Bone marrow (tissue), 2 donors: ENCODE measurements around the gene FZD7.

ENCODE experiments used
- DNase-seq, 2 donors: peaks; one replicate each; lab custom pipeline; 2025; lab: John Stamatoyannopoulos, UW

Gene FZD7

DNA sequence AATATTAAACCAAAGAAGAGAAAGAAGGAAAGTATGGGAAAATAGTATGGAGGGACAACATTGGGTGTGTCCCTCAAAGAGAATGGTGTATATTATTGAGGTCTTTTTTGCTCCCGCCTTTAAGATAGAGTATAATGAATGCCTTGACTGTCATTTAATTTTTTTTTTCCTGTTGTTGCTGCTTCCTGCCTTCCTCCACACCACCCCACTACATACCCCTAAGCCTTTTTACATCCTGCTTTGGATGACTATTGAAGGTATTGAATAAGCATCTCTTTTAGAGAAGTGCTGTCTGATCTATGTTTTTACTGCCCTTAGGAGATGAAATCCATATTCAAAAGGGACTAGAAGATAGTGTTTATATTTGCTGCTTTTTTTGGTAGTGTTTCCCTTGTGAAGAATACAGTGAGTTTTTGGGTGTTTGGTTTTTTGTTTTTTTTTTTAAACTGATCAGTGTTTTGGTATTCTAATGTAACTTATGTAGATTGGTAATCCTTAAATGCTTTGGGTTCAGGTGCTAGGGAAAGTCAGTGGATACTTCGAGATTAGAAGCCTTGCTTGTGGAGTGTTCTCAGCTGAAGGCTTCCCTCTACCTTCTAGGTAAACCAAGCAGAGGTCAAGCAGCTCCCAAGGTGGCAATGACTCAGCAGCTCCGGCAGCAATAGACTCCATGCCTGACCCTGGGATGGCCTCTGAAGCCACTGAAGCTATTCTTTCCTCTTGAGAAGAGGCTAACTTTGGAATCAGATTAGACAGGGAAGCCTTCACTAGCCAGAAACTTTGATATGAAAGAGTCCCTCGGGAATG, 5.0 kb downstream of the FZD7 start:
- no peak for DNase-seq

DNA sequence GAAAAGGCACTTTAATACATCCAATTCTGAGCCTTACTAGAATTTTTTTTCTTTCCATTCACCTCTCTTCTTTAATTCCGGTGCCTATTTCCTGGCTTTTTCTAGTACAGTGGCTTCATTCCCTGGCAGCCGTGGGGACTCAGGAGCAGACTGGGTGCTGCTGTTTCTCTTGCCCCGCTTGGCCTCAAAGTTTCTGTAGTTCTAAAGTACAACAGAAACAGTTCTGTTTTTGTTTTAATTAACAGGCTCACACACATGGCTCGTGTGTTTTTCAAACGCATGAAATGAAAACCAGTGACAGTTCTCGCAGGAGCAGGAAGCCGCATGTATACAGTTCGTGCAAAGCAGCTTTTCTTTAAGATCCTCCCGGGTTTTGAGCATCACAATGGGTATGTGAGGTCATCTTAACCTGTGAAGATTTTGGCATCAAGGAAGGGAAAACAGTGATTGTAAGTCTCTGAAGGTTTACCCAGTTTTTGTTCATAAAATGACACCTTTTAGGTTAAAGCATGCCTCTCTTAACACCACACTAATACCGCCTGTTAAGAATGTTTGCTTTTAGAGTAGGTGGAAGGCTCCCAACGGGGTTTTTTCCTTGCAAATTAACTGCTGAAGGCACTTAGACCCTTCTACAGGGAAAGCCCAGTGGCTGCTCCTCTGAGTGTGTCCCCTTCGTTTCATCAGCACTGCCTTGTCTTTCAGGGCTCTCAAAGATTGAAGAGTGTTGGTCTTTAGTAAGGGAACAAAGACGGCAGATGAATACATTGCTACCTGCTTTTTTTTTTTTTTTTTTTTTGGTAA, 5.8 kb downstream of the FZD7 start:
- DNase-seq, result no peak

DNA sequence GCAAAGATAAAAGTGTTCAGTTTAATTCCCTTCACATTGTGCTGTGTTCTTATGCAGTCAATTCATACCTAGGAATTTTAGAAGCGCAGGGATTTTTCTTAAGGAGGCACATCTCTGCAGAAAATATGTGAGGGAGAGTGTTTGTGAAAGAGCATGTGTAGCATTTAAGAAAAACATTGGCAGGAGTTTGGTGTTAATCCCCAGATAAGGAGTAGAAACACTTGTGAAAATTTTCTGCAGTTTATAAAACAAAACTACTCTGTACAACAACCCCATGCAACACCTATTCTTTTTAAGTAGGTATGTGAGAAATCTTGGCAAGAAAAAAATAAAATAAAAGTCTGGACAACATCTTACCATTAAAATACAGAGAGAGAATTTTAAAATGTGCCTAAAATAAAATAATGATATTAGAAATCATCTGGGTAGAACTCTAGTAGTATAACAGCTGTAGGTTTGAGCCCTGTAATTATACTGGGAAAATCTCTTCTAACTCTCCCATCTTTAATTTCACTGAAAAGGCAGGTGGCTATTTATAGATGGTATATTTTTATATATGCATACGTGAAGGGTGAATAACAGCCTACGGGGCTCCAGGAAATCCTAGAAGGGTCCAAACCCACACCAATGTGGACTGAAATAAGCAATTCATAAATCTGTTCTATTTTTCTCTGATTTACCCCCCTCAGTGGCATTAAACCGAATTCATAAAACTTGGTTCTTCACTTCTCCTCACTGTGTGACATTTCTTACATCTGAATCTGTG, 6.6 kb downstream of the FZD7 start:
- DNase-seq, result no peak

DNA sequence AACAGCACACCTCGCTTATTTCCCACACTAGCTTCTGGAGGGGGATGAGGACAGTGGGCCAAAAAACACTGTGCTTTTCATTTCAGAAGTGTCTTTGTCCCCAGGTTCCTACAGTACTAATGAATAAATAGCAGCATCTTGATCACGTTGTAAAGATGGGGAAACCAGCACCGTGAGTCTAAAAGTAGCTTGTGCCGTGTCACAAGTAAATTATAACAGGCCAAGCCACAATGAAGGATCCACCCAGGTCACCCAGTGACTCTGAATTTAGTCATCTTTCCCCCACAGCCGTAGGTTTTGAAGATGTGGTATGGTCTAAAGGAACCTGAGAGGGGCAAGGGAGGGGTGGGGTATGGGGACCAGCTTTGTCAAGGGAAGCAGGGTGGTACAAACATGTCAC, 8.8 kb downstream of the FZD7 start:
- no peak for DNase-seq

DNA sequence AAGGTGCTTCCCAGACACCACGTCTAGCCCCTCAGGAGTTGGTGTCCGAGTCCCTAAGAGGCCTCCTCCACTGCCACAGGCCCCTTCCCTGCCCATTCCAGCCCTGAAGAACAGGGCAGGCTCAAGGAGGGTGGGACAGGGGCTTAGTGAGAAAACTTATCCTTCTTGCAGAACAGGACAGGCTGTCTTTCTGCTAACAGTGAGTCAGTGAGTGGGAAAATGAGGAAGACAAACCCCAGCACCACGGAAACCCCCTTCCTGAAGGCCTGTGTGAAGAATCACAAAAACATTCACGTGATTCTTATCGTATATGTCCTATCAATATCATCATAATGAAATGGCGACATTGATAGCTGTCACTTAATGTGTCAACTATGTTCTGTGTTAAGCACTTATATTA, 9.8 kb downstream of the FZD7 start:
- no peak for DNase-seq

DNA sequence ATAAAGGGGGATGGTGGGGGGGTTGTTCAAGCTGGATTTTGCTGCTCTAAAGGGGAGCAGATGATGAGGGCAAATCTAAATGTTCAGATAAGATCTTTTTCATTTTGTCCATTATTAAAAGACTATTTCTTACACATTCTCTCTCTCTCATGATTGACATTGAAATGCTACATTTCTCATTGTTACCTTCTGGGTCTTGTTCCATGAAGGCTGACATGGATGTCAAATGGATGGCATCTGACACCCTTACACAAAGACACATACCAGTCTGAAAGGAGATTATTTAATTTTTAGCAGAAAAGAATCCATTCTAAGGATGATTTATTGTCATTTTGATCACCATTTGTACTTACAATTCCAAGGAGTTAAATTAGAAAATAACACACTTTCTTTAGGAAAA, 11.1 kb downstream of the FZD7 start:
- no peak for DNase-seq

DNA sequence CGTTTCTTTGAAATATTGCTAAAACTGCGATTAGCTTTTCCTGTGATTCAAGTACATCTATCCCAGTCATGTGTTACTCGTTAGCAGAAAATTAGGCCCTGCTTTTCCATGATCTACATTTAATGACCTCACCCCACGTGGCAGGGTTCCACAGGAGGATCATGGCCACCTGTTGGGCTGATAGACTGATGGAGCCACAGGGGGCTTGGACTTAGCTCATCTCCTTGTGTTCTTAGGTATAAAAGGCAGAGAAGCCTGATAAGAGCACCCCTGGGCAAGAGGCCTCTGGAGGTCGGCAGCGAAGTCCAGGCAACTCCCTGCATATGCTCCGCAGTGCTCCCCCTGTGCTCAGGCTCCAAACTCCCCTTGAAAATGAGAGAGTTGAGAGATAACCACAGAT, 12.9 kb downstream of the FZD7 start:
- no peak for DNase-seq

DNA sequence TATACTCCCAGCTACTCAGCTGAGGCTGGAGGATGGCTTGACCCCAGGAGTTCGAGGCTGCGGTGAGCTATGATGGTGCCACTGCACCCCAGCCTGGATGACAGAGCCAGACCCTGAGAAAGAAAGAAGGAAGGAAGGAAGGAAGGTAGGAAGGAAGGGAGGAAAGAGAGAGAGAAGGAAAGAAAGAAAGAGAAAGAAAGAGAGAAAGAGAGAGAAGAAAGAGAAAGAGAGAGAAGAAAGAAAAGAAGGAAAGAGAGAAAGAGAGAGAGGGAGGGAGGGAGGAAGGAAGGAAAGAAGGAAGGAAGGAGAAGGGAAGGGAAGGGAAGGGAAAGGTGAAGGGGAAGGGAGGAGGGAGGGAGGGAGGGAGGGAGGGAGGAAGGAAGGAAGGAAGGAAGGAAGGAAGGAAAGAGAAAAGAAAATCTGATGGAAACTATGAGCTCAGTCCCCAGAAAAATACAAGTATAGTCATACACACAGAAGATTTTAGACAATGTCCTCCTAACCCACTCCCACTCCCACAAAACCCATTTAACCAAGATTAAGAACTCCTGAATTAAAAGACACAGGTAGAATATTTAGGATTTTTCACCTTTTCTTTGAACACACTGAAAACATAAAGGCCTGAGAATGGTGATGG, 15.6 kb downstream of the FZD7 start:
- no peak for DNase-seq

DNA sequence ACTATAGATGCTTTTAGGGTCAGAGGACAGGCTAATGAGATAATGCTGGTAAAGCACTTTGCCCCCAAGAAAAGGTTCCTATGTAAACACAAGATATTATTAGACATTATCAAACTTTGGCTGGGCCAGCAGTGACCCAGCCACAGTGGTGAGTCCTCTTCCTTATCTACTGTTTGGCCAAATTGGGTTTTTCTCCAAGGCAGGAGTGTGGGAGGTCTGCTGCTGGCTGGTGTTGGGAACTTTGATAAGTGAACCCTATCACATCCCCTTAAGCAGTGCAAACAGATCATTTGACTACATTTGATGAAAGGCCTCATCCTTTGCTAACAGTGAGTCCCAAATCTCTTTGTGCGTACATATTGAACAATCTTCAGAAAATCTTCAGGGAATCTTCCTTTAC, 16.2 kb downstream of the FZD7 start:
- no peak for DNase-seq

DNA sequence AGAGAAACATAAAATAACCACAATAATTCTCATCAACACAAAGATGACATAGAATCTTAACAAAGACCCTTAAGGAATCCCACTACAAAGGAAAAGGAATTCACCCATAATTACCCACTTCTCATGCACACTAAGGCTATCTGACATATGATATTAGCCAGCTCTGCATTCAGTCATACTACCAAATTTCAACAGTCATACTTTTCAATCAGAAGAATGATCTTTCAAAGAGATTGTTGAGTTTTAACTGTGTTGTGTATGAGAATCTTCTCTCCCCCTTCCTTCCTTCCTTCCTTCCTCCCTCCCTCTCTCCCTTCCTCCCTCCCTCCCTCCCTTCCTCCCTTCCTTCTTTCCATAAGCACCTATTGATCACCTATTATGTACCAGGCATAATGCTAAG, 17.0 kb downstream of the FZD7 start:
- DNase-seq, result no peak

DNA sequence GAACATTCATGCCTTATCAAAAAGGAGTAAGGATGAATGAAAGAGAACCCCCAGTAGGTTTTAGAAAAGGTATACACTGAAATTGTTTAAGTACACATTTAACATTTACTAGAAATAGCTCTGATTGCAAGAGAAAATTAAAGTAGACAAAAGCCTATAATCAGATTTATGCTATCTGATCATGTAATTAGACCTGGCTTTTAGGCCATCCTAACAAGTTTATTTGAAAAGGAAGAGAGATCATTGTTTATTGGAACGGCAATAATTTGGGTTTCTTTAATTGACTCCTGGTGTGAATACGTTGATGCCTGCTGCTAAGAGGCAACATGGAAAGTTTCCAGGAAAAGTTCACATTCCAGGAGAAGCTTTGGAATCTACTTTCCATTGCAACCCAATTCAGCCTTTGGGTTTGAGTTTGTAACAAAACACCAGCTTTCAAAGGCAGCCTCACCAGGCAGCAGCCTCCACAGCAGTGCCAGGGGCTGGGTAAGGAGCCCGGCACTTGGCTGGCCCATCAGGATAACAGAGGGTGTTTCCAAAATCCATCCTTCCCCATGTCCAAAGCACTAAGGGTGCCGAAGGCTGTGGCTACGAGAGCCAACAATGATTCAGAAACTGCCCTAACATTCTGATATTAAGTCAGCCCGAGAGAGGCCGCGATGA, 18.0 kb downstream of the FZD7 start:
- no peak for DNase-seq

DNA sequence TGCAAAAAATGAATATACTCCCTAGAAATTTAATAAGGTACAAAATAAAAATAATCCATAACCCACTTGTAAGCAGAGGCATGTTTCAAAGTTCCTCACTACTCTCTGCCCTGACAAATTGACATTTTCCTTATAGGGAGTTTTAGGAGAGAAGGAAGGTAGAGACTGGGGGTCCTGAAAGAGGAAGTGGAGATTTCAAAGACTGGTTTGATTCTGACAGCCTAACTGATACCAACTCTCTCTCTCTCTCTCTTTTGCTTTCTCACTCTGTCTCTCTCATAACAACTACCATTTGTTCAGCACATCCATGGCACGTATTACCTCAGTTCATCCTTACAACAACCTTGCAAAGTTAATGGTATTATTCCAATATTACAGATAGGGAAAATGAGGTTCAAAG, 18.6 kb downstream of the FZD7 start:
- no peak for DNase-seq

DNA sequence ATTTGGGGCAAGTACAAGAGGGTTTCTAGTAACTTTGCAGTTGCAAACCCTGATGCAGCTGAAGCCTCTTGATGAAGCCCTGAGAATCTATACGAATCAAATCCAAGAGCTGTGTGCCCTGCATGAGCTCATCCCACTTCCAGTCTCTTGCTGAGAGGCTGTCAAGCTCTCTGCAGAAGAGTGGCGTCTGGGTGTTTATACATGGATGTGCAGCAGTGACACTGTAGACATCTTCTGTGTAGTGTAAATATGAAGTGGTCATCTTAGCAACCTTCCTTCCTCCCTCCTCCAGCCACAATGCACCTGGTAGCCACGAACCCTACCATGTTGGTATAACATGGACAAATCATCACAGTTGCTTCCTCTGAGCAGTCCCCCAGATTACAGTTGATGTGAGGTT, 21.0 kb downstream of the FZD7 start:
- no peak for DNase-seq

DNA sequence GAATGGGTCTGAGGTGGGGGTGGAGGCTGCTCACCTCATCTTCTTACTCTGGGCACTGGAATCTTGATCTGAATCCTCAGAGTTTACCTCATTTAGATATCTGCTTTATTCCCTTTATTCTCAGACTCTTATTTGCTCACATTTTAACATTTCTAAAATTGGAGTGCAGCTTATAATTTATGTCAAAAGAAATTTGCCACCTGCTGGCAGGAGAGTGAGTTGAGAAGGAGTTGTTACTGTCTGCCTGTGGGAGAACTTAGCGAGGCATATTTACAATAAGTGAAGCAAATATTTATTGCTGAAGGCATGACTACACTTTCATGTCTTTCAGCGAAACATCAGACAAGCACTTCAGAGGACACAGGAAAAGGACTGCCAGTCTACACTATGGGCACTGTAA, 23.0 kb downstream of the FZD7 start:
- DNase-seq, result no peak

DNA sequence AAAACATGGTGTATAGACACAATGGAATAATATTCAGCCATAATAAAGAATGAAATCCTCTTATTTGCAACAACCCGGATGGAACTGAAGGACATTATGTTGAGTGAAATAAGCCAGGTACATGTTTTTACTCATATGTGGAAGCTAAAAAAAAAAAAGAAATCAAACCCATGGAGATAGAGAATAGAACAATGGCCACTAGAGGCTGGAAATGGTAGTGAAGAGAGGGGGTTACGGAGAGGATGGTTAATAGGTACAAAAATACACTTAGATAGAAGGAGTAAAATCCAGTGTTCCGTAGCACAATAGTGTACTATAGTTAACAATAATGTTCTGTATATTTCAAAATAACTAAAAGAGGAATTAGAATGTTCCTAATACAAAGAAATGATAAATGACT, 26.6 kb downstream of the FZD7 start:
- DNase-seq, result no peak

DNA sequence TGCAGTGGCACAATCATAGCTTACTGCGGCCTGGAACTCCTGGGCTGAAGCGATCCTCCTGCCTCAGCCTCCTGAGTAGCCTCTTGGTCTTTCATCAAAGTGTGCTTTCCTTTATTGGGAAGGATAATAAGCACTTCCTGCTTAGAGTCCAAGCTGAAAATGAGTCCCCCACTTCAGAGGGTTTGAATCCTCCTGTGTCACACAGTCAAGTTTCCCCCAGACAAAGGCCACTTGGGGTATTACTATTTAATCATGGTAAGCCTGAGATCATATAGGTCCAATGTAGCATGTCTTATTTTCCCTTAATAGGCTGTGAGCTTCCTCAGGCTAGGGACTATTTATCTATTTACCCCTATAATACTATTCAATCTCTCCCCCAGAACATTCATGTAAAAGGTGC, 28.0 kb downstream of the FZD7 start:
- DNase-seq, result no peak

DNA sequence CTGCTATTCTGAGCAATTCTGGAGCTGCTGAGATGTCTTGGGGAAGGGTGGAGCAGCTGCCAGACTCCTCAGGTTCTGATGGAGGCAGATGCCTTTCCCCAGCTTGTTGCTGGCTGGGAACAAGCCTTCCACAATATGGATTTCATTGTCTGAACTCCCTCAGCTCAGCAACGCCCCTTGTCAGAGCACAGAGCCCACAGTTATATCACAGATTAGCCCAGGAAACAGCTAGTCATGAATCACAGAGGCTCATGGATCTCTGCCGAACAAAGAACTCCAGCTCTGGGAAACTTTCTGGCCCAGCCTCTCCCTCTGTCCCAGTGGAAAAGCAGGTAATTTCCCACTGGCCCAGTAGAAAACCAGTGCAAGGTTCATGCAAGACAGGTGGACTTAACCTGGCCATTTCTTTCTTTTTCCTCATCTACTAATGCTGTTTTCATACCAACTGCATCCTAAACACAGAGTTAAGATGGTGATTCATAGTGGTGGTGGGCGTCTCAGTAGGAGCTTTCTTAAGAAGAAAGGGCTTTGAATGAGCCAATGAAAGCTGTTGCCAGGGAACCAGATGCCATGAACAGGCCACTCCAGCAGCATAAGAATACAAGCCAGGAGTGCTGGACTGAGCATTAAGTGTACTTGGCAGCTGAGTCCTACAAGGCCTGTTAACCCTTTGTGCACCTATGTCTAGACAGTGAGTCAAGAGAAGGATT, 30.7 kb downstream of the FZD7 start:
- no peak for DNase-seq

DNA sequence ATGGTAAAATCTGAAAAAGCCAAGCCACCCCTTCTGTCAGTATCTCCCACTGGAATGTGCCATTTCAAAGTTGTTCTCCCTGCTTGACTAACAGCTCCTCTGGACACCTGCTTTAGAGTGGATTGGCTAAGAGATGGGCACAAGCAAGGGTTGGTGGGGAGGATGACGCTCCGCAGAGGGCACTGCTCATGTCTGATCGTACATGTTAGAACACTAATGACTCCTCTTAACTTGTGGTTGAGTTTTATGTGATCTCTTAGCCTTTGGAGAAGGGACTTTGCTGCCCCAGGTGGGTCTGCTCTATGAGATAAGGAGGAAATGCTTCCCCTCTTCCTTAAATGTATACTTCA, 31.2 kb downstream of the FZD7 start:
- DNase-seq, result no peak

DNA sequence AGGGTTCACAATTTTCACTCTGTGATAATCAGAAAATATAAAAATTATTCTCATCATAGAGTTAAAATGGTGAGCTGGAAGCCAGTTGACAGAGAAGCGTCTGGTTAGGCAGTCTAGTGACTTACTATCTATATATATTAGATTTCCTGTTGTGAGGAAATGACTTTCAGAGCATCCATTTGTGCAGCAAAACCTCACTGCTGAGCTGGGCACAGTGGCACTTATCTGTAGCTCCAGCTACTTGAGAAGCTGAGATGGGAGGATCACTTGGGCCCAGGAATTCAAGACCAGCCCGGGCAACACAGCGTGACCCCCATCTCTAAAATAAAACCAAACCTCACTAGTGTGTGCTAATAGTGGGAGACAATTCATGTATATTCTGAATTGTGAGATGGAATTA, 32.2 kb downstream of the FZD7 start:
- DNase-seq, result no peak

DNA sequence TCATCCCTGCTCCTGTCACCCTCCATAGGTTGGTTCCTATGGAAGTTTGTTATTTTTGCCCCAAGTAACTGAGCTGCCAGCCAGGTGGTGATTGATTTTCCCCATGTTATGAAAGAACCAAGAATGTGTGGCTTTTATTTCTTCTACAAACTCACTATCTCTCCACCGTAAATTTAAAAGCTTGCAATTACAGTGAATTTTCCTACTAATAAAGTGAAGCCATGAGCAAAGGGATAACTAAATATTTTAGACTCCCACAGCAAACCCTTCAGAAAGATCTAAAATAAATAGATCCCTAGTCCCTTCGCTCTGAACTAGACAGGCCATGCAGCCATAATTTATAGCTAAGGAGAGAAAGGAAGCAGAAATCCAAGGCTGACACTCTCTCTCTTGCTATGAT, 33.2 kb downstream of the FZD7 start:
- no peak for DNase-seq

DNA sequence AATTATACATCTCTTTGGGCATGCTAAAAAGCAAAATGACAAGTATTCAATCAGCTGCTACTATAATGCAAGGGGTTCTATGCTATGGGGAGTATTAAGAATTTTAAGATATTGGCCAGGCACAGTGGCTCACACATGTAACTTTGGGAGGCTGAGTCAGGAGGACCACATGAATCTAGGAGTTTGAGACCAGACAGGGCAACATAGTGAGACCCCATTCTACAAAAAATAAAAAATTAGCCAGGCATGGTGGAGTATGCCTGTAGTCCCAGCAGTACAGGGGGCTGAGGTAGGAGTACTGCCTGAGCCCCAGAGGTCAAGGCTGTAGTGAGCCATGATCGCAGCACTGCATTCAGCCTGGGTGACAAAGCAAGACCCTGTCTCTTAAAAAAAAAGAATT, 33.9 kb downstream of the FZD7 start:
- no peak for DNase-seq
